GM19328 (cell line): ENCODE results near the gene SLC66A3.

Source experiments
- ATAC-seq: cut with Tn5 transposase; IDR thresholded peaks from one replicate; pipeline ENCODE4 v1.9.1; 2021; ENCODE audit warnings: mild to moderate bottlenecking, moderate library complexity; ENCODE audit not compliant: unreplicated experiment

SLC66A3 gene

DNA sequence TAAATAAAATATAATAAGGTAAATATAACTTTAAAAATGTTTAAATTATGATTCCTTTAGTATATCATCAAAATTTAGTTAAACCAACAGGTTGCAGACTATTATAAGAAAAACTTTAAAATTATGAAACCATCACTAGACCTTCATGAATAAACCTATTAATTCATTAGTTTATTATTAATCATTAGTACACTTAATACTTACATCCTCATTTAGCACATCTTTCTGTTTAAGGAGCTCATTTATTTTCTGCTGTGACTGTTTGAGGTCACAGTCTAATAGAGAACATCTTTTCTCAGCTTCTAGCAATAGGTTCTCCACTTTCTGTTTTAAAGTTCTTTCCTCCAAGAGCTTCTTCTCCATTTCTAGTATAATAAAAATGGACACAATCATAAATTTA is 52.8 kb downstream of the SLC66A3 start:
- ATAC-seq: no peak

DNA sequence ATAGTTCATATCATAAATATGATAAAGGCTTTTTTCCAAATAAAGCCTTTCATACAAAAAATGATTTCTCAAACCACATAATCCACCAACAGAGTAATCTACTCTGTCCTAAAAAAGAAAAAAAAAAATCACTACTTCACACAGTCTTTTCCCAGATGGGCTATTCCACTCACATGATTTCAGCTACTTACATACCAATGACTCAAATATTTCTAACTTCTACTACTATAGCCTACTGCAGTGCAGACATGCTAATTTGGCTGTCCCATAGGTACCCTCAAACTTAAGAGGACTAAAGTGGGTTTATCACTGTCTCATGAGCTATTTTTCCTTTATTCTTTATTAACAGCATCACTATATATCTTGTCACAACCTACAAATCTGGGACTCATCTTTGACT is 57.4 kb downstream of the SLC66A3 start:
- ATAC-seq: no peak

- ATAC-seq: no peak
Observed at GRCh38 chr2:11213090-11213638, 57.9 kb downstream of the SLC66A3 start.

DNA sequence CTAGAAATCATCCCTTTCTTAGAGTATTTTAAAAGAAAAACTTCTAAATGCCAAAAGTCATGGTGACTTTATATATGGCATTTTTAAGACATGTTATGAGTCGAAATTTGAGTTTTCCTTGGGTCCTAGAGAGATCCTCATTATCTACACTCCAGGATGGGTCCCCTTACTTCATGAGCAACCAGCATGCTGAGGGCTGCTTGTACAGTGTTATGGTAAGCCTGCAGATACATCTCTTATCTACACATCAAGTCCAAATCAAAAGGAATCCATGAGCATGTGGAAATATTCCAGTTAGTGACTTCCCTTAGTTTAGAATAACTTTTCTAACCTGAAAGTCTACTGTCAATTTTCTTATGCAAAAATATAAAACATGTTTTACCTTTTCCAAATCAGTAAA is 58.7 kb downstream of the SLC66A3 start:
- no peak for ATAC-seq

DNA sequence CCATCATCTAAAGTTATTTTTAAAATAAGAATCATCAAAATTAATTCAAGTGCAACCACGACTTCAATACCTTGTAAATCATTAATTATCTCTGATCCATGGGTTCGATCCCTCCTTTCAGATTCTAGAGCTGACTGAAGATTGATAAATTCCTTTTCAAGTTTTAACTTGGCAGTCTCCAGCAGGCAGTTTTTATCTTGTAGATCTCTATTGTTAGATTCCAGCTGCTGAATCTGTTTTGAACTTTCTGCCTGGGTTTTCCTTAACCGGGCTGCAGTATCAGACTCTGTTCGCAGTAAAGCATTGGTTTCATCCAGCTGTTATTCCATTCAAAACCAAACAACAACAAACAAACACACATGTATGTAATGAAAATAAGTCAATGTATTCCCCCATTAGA is 59.5 kb downstream of the SLC66A3 start:
- no peak for ATAC-seq

- ATAC-seq: no peak
Observed at GRCh38 chr2:11215407-11215806, 60.1 kb downstream of the SLC66A3 start.

- no peak for ATAC-seq
Observed at GRCh38 chr2:11220445-11220844, 65.2 kb downstream of the SLC66A3 start.

DNA sequence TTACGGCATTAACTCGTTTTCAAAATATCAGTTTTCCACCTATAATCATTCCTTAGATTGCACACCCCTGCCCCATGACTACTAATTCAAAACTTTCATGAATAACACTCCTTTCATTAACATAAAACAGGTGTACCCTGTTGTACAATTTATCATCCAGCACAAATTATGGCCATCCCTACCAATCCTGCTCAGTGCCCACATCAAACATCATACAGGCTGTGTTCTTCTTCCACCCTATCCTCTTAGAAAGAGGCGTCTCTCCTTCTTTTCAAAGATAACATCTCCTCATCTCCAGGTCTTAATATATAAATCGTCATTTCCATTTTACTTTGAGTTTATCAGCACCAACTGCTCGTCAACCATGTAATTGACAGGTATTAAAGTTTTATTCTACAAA is 67.6 kb downstream of the SLC66A3 start:
- ATAC-seq: no peak

DNA sequence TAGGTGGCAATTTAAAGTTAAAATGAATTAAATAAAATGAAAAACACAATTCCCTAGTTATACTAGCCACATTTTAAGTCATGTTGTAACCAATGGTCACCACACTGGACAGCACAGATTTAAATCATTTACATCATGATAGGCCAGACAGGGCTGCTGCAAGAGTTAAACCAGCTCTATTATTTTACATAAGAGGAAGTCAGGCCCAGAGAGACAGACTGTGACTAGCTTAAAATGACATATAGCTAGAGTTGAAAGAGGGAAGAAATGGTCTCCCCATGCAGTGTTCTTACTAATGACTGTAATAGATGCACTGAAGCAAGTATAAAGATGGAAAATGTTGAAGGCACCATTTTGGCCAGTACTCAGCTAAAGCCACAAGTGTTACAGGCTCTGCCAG is 69.6 kb downstream of the SLC66A3 start:
- ATAC-seq: no peak

DNA sequence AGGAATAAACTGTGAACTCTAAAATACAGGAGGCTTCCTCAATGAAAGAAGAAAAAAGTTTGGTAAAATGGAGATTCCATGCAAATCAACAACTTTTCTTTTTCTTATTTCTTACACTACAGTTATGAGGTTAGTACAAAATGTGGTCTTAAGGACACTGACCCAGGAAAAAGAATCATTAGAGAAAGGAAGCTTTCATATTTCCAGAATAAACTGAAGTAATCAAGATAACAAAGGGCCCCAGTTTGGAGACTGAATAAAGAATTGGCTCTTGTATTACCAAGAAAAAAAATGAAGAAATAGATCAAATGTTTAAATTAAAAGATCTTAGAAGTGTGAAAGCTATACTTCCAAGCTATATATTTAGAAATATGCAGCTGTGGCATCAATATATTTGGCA is 72.3 kb downstream of the SLC66A3 start:
- ATAC-seq: no peak
